Activated T-cell treated with anti-CD3 and anti-CD28 coated beads, Interleukin-2, amount 50 U/mL, for 24 hours (primary cell): ENCODE data around the gene PRR33.
A peak's percentile ranks its signal among the peaks of the same experiment; 100 is the strongest.
"Not testable (repeated sequence)": the region's sequence is repeated elsewhere in the genome, so short reads cannot be mapped to it uniquely, and the experiment has no call there.

ENCODE experiments used
- DNase-seq: peaks from one replicate; pipeline ENCODE4 v3.0.0-alpha.2; 2020
- H3K27ac Mint-ChIP-seq: 2 replicates; pipeline ENCODE4 v1.8.0; 2020; ENCODE audit warnings: mild to moderate bottlenecking, mixed read lengths
- H3K27me3 Mint-ChIP-seq: 2 replicates; pipeline ENCODE4 v1.8.0; 2020; ENCODE audit warnings: mixed read lengths
- H3K36me3 Mint-ChIP-seq: 2 replicates; pipeline ENCODE4 v1.8.0; 2020; ENCODE audit warnings: low read depth, mixed read lengths
- H3K4me1 Mint-ChIP-seq: 2 replicates; pipeline ENCODE4 v1.8.0; 2020; ENCODE audit warnings: low read depth, mixed read lengths
- H3K4me3 Mint-ChIP-seq: 2 replicates; pipeline ENCODE4 v1.8.0; 2020; ENCODE audit warnings: mild to moderate bottlenecking, moderate library complexity, mixed read lengths
- H3K9me3 Mint-ChIP-seq: 2 replicates; pipeline ENCODE4 v1.8.0; 2020; ENCODE audit warnings: mixed read lengths

PRR33 gene

DNA sequence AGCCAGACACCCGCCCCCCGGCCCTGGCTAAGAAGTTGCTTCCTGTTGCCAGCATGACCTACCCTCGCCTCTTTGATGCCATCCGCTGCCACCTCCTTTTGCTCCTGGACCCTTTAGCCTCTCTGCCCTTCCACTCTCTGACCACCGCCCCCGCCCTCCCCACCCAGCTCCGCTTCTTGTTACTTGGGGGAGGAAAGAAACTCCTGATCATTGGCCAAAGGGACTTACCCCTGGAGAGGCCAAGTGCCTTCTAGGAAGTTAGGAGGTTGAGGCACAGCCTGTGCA lies at the start of gene PRR33:
PRR33 (minus strand) TSS at position 65 of the 285 bp plus-strand sequence. CDS start 1,311 bp downstream, outside the sequence.
- Mint-ChIP-seq H3K36me3 (peaks cover 8% of the 10 kb centered on the region), H3K9me3 (no peaks in the 10 kb centered on the region), H3K27me3 (no peaks in the 10 kb centered on the region), H3K4me1 (peaks cover 41% of the 10 kb centered on the region), H3K27ac (peak within 1 kb of the TSS; percentile 87), H3K4me3 (peak within 1 kb of the TSS; percentile 75)
- DNase-seq: no peak

DNA sequence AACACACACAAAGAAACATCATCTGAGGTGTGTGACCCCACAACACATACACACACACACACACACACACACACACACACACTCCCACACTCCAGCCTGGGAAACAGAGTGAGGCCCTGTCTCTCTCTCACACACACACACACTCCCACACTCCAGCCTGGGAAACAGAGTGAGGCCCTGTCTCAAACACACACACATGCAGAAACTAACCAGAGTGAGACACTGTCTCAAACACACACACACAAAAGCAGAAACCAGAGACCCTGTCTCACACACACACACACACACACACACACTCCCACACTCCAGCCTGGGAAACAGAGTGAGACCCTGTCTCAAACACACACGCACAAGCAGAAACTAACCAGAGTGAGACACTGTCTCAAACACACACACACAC lies 48.1 kb upstream of the PRR33 start:
- H3K27ac Mint-ChIP-seq: peak overlapping the region; percentile 60
- H3K36me3 Mint-ChIP-seq, H3K27me3 Mint-ChIP-seq, H3K4me1 Mint-ChIP-seq, H3K4me3 Mint-ChIP-seq, DNase-seq, H3K9me3 Mint-ChIP-seq: not testable (repeated sequence)

DNA sequence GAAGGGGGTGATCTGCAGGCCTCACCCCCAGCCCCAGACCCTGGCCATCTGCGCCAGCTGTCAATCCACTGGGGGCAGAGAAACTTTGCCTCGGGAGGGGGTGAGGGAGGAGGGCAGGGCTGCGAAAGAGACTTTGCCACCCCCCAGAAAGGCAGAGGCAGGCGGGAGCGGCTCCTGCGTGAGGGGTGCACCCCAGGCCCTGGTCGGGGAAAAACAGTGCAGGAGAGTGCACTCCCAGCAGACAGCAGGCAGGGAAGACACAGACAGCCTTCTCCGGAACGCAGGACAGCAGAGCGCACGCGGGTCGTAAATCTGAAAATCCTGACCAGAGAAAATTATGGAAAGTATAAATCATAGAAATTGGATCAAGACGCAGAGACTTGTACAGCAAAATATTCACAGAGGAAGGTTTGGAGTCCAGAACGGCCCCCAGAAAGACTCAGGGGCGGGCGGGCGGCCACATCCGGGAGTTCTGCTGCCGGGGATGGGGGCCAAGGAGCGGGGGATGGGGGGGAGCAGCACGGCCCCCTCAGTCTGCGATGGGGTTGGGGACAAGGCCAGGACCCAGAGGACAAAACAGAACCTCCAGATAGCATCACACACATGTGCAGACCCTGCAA lies 47.4 kb upstream of the PRR33 start:
- H3K4me3 Mint-ChIP-seq: no peak overlapping the region
- H3K9me3 Mint-ChIP-seq: no peaks in the 10 kb centered on the region
- no peak for DNase-seq
- H3K36me3 Mint-ChIP-seq: no peaks in the 10 kb centered on the region
- peaks cover 8% of the 10 kb centered on the region for H3K4me1 Mint-ChIP-seq
- no peak overlapping the region for H3K27ac Mint-ChIP-seq
- H3K27me3 Mint-ChIP-seq: no peaks in the 10 kb centered on the region

DNA sequence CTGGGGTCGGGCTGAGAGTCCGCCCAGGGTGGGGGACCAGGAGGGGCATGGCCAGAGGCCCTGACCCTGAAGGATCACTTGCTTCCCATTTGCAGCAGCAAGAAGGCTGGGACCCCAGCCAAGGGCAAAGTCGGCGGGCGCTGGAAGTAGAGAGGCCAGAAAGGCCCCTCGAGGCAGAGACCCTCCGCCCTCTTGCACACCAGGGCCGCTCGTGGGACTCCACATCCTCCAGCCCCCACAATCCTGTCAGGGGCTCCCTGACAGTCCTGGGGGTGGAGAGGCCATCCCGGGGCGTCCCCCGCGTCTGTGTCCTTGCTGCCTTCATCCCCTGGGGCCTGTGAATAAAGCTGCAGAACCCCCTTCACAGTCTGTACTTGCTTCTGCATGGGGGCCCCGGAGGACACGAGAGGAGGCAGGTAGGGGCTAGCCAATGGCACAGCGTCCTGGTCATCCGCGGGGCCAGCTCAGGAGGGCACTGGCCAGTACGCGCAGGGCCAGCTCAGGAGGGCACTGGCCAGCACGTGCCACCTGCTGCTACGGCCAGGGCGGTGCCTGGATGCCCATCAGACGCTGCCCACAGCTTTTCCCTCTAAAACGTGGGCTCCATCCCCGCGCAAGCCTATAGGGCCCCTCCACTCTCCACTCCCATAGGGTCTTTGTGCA lies 46.8 kb upstream of the PRR33 start:
- Mint-ChIP-seq H3K4me1 (peaks cover 8% of the 10 kb centered on the region), H3K36me3 (no peaks in the 10 kb centered on the region), H3K4me3 (no peak overlapping the region), H3K27ac (no peak overlapping the region), H3K27me3 (no peaks in the 10 kb centered on the region), H3K9me3 (no peaks in the 10 kb centered on the region)
- DNase-seq: no peak

DNA sequence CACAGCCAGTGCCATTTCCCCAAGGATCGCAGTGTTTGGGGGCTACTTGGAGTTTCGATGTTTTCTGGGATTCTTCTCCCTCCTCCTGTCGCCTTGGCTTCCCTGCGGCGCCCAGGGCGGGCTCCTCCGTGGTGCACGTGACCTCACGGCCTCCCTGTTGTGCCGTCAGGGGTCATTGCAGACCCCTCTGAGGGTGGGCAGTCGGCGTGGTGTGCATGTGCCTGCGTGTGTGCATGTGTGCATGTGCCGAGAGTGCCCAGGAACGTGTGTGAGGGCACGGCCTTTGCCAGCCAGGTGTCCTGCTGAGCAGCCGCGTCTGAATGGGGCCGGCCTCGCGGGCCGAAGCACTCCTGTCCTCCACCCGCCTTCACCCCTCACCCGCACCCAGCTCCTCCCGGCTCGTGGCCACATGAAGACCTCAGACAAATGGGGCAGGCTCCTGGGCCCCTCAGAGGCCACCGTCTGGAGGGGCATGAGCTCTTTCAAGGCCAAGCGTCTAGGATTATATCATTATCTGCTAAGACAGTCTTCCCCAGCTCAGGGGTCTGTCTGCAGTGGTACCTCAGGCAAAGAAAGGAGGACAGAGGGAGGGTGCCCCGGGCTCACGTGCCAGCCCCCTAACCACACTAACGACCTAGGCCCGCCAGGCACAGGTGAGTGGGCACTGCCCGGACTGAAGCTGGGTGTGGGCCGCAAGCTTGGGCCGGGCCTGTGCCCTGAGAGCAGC lies 46.1 kb upstream of the PRR33 start:
- no peak overlapping the region for H3K4me3 Mint-ChIP-seq
- no peak overlapping the region for H3K27ac Mint-ChIP-seq
- DNase-seq: no peak
- H3K27me3 Mint-ChIP-seq: no peaks in the 10 kb centered on the region
- H3K4me1 Mint-ChIP-seq: peaks cover 8% of the 10 kb centered on the region
- no peaks in the 10 kb centered on the region for H3K36me3 Mint-ChIP-seq
- H3K9me3 Mint-ChIP-seq: no peaks in the 10 kb centered on the region

DNA sequence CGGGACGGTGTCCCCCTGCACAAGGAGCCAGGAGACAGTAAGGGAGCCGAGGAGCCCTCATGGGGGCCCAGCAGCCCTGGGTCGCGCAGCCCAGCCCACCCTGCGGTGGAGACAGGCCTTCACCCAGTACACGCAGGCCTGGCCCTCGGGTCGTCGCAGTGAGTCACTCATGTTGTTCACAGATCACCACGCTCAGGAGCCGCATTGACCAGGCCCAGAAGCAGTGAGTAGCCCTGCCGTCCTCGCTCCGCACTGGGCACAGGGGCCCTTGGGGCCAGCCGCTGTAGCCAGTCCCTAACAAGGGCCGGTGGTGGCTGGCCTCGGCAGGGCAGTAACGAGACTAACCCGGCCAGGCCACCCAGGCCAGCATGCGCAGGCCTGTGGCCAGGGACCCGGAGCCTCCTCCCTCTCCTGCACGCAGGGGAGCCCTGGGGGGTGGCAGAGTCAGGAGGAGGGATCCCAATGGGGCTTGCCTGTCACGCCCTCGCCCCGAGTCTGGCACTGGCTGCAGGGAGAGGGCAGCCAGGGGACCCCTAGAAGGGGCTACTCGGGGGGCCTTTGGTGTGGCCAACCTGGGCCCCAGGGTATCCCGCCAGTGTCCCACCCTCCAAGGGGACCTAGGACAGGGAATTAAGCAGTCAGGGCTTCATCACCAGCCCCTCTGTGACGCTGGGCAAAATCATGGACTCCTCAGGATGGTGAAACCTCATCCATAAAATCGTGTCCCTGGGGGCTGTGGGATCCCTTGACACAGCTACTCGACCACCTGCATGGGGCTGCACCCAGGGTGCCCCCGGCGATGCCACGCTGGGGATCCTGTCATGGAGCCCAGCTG lies 45.3 kb upstream of the PRR33 start:
- H3K27ac Mint-ChIP-seq: no peak overlapping the region
- H3K36me3 Mint-ChIP-seq: no peaks in the 10 kb centered on the region
- no peaks in the 10 kb centered on the region for H3K9me3 Mint-ChIP-seq
- DNase-seq: no peak
- H3K4me1 Mint-ChIP-seq: peaks cover 8% of the 10 kb centered on the region
- no peak overlapping the region for H3K4me3 Mint-ChIP-seq
- H3K27me3 Mint-ChIP-seq: no peaks in the 10 kb centered on the region

DNA sequence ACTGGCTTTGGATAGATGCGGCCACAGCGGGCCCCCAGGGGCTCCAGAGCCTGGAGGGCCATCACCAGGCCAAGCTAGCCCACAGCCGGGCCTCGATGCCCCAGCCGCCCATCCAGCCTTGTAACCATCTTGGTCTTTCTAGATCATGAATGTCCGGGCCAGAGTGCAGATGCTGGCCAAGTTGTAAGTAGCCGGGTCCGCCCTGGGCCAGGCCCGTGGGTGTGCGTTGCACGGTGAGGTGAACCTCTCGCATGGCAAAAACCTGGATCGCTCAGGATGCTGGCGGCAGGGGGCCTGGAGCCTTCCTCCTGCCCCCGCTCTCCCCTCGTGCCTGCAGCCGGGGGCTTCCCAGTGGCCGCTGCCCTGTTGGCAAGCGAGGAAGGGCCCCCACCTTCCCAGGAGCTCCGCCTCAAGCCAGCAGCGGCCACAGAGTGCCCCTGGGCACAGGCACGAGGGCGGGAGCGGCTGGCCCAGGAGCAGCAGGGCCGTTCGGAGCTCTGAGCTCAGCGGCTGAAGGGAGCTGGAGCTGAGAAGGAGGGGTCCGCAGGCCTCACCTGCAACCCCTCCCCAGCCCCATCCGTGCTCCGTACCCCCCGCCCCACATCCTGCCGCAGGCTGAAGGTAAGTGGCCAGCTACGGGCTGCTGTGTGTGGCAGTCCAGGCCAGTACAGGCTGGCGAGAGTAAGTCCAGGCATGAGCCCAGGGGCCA lies 44.5 kb upstream of the PRR33 start:
- Mint-ChIP-seq H3K4me1 (peaks cover 8% of the 10 kb centered on the region), H3K36me3 (no peaks in the 10 kb centered on the region)

DNA sequence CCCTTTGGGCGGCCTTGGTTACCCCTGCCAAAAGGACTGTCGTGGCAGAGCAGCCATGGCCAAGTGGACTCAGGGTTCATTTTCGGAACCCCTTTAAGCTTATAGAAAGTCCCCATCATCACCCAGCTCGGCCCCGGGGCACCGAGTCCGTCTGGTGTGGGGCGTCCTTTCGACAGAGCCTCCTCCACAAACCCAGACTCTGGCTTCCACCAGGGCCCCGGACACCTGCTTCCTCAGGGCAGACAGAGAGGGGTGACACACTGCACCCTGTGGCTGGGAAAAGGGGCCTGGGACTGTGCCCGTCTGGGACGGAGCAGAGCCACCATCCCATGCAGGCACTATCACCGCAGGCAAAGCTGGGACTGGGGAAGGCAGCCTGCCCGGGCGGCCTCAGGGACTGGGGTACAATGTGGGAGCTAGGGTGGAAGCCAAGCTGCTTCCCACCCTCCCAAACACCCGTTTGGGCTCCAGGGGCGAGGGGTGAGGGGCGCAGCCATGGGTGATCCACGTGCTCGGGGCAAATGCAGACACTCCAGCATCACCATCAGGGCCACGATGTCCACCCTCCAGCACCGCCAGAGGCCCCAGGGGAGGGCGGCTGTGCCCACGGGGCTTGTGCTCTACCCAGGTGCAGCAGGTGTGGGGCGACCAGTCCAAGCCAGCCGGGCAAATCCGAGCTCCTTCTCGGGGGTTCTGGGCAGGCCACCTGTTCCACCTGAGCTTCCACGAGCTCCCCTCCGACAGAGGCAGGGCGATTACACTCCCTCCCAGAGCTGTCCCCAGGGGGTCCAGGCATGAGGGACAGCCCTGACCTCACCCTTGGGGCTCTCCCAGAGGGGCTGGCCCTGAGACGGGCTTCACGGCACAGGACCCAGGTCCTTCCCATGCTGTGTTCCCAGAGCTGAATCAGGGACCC lies 43.7 kb upstream of the PRR33 start:
- Mint-ChIP-seq H3K27ac (no peak overlapping the region), H3K9me3 (no peaks in the 10 kb centered on the region), H3K4me1 (peaks cover 9% of the 10 kb centered on the region), H3K4me3 (no peak overlapping the region), H3K36me3 (no peaks in the 10 kb centered on the region), H3K27me3 (no peaks in the 10 kb centered on the region)
- no peak for DNase-seq

More for the DNA sequence above, 44.5 kb upstream of the PRR33 start:
- no peak overlapping the region for H3K27ac Mint-ChIP-seq
- no peaks in the 10 kb centered on the region for H3K27me3 Mint-ChIP-seq
- H3K4me3 Mint-ChIP-seq: no peak overlapping the region
- no peaks in the 10 kb centered on the region for H3K9me3 Mint-ChIP-seq
- no peak for DNase-seq

DNA sequence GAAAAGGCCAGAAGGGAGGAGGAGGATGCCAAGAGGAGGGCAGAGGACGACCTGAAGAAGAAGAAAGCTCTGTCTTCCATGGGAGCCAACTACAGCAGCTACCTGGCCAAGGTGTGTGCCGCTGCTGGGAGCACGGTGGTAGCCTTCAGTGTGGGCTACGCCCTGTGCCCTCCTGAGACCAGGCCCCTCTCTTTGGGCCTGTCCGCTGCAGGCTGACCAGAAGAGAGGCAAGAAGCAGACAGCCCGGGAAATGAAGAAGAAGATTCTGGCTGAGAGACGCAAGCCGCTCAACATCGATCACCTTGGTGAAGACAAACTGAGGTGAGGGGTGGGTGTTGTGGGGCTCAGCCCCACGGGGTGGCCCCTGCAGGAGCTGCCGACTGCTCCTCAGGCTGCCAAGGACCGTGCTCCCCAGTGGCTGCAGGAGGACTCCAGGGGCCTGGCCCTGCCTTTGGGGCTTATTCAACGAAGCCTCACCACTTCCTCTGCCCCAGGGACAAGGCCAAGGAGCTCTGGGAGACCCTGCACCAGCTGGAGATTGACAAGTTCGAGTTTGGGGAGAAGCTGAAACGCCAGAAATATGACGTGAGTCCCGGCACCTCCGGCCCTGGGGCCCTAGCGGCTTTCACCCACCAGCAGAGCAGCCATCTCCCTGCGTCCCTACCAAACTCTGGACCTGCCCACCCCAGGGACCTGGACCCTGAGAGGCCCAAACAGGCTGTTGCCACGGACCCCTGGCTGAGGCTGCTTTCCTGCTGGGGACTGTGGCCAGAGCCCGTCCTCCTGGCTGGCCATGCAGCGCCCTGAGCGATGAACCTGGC lies 42.9 kb upstream of the PRR33 start:
- Mint-ChIP-seq H3K9me3 (no peaks in the 10 kb centered on the region), H3K4me3 (no peak overlapping the region), H3K36me3 (no peaks in the 10 kb centered on the region), H3K27ac (no peak overlapping the region), H3K4me1 (peaks cover 9% of the 10 kb centered on the region), H3K27me3 (no peaks in the 10 kb centered on the region)
- DNase-seq: no peak

DNA sequence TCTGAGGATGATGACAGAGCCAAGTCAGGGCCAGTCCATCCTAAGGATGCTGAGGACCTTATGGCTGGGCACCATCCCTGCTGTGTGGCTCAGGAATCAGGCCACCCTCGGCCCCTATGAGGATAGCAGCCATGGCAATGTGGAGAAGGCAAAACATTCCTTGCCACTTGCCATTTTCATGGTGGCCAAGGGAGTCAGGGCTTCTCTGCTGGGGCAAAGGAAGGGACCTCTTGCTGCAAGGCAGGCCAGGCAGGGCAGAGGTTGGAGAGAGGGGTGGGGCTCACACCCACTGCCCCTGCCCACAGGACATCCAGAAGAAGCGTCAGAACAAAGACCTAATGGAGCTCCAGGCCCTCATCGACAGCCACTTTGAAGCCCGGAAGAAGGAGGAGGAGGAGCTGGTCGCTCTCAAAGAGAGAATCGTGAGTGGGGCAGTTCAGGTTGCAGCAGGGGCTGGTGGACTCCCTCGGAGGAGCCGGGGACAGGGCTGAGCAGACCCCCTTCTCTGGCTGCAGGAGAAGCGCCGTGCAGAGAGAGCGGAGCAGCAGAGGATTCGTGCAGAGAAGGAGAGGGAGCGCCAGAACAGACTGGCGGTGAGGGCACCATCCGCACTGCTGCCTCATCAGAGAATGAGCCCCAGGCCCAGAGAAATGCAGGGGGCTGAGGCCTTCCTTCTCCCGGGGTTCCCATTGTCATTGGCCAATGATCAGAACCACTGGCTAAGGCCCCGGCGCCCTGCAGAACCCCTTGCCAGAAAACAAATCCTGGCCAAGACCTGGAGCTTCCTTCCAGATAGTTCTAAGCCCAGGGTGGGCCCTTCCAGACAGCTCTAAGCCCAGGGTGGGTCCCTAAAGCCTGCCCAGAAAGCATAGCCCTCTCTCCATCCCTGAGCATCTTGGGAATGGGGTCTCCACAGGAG lies 42.0 kb upstream of the PRR33 start:
- H3K9me3 Mint-ChIP-seq: no peaks in the 10 kb centered on the region
- H3K36me3 Mint-ChIP-seq: no peaks in the 10 kb centered on the region
- H3K27ac Mint-ChIP-seq: no peak overlapping the region
- peaks cover 5% of the 10 kb centered on the region for H3K4me1 Mint-ChIP-seq
- H3K27me3 Mint-ChIP-seq: no peaks in the 10 kb centered on the region
- no peak for DNase-seq
- H3K4me3 Mint-ChIP-seq: no peak overlapping the region

DNA sequence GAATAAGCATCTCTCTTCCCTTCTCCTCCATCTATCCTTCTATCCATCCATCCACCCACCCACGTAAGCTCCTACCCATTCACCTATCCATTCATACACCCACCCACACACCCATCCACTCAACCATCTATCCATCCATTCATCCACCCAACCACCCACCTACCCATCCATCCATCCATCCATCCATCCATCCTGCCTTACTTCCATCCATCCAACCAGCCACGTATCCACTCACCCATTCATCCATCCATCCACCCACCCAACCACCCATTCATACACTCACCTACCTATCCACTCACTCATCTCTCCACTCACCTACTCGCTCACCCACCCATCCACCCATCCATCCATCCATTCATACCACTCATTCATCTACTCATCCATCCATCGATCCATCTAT lies 41.0 kb upstream of the PRR33 start:
- Mint-ChIP-seq H3K36me3 (no peaks in the 10 kb centered on the region), H3K9me3 (no peaks in the 10 kb centered on the region), H3K4me1 (peaks cover 5% of the 10 kb centered on the region), H3K27me3 (no peaks in the 10 kb centered on the region), H3K27ac (no peak overlapping the region), H3K4me3 (no peak overlapping the region)
- no peak for DNase-seq

DNA sequence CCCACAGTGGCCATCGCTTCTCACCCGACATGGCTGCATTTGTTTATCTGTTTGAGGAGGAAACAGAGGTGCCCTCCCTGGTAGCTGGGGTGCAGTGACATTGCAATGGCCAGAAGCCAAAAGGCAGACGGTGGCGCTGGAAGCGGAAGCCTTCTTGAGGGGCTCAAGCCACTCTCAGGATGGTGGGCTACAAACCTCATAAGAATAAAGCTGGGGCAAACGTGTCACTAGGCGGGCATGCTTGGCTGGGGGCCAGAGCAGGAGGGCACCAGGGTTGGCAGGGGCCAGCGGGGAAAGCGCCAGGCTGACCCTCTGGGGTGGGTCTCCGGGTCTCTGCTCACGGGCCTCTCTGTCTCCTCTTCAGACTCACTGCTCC lies 40.4 kb upstream of the PRR33 start:
- no peak overlapping the region for H3K4me3 Mint-ChIP-seq
- H3K36me3 Mint-ChIP-seq: no peaks in the 10 kb centered on the region
- DNase-seq: no peak
- peaks cover 5% of the 10 kb centered on the region for H3K4me1 Mint-ChIP-seq
- H3K27ac Mint-ChIP-seq: no peak overlapping the region
- H3K9me3 Mint-ChIP-seq: no peaks in the 10 kb centered on the region
- no peaks in the 10 kb centered on the region for H3K27me3 Mint-ChIP-seq
